ENCODE results near the gene NPAS3. TPM values are rescaled to one million over a fixed set of nuclear protein-coding genes. Genes with fewer than 3 reads are reported as not detected.

NPAS3 gene
- total RNA-seq, 1 experiment from 2014 or later, result 0.36 TPM

DNA sequence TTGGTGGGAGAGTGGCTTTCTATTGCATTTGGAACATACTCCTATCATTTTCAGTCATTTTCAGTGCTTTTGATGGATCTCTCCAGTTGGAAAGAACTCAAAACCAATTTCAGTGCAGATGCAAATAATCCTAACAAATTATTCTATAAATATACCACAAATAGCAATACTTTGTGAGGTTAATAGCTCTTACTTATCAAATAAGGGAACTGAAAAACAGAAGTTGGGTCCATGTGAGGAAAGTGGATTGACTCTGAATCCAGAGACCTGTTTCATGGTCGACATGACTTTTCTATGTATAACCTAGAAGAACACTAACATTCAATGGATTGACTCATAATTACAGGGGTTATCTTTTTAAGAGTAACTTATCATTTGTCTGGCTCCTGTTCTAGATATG, 763.6 kb downstream of the NPAS3 start:
- intact Hi-C loops (cut with micrococcal nuclease), result no loop called here
- Histone ChIP-seq H3K9ac (ENCODE audit: low read length) (no peak overlapping the region), H3F3A (ENCODE audit: low read length, unreplicated experiment) (no peaks in the 10 kb centered on the region), H3K27ac (ENCODE audit: low read length) (no peak overlapping the region), H3K79me2 (ENCODE audit: low read length) (no peaks in the 10 kb centered on the region), H3K4me1 (ENCODE audit: insufficient read depth, low read length) (peaks cover 13% of the 10 kb centered on the region), H2AFZ (ENCODE audit: low read length) (no peak overlapping the region), H3K4me2 (ENCODE audit: low read length) (no peak overlapping the region), H3K27me3 (ENCODE audit: low read length) (no peaks in the 10 kb centered on the region), H4K20me1 (ENCODE audit: low read length) (no peaks in the 10 kb centered on the region), H3K9me3 (ENCODE audit: low read length) (no peaks in the 10 kb centered on the region), H3K36me3 (ENCODE audit: low read depth, low read length) (no peaks in the 10 kb centered on the region), H3K9me2 (replicated peaks; ENCODE audit: low read length) (no peaks in the 10 kb centered on the region), H3K4me3 (ENCODE audit: low read length) (no peak overlapping the region)
- no TSS peak for BruUV-seq (replicated peaks)
- DNase-seq, result no peak
- ChIA-PET POLR2A (ENCODE audit: unreplicated experiment) (no interaction called here), CTCF (no interaction called here)
- no peak for ATAC-seq
- TF ChIP-seq EZH2phosphoT487 (IDR thresholded peaks at IDR 0.05; ENCODE audit: borderline replicate concordance, low read length) (no peak), EZH2 (IDR thresholded peaks at IDR 0.05; ENCODE audit: low read length, unreplicated experiment) (no peak)
- TF ChIP-seq, protein P1, sequence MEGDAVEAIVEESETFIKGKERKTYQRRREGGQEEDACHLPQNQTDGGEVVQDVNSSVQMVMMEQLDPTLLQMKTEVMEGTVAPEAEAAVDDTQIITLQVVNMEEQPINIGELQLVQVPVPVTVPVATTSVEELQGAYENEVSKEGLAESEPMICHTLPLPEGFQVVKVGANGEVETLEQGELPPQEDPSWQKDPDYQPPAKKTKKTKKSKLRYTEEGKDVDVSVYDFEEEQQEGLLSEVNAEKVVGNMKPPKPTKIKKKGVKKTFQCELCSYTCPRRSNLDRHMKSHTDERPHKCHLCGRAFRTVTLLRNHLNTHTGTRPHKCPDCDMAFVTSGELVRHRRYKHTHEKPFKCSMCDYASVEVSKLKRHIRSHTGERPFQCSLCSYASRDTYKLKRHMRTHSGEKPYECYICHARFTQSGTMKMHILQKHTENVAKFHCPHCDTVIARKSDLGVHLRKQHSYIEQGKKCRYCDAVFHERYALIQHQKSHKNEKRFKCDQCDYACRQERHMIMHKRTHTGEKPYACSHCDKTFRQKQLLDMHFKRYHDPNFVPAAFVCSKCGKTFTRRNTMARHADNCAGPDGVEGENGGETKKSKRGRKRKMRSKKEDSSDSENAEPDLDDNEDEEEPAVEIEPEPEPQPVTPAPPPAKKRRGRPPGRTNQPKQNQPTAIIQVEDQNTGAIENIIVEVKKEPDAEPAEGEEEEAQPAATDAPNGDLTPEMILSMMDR (conservative IDR thresholded peaks at IDR 0.05; ENCODE audit: low read depth, low read length), result no peak

DNA sequence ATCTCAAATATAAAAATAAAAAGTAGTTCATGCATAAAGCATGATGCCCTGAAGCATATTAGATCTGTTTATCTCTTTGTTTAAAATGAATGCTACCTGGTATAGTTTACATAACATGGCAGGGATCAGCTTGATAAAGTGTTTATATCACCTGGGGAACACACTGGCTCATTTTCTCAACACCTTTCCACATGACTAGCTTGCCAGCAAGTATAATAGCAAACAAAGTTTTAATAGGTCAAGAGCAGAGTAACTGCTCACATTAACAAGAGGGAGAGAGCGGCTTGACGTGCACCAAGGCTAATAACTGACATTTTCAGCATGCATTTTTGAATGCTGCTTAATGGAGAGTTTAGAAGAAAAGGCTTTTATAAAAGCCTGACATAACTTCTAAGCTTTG, 765.8 kb downstream of the NPAS3 start:
- Histone ChIP-seq H3K9me3 (ENCODE audit: low read length) (no peaks in the 10 kb centered on the region), H3K9me2 (replicated peaks; ENCODE audit: low read length) (no peaks in the 10 kb centered on the region), H3K4me3 (ENCODE audit: low read length) (no peak overlapping the region), H3K79me2 (ENCODE audit: low read length) (no peaks in the 10 kb centered on the region), H4K20me1 (ENCODE audit: low read length) (no peaks in the 10 kb centered on the region), H3K27me3 (ENCODE audit: low read length) (no peaks in the 10 kb centered on the region), H2AFZ (ENCODE audit: low read length) (no peak overlapping the region), H3F3A (ENCODE audit: low read length, unreplicated experiment) (no peaks in the 10 kb centered on the region), H3K4me2 (ENCODE audit: low read length) (no peak overlapping the region), H3K36me3 (ENCODE audit: low read depth, low read length) (no peaks in the 10 kb centered on the region), H3K9ac (ENCODE audit: low read length) (no peak overlapping the region), H3K27ac (ENCODE audit: low read length) (no peak overlapping the region), H3K4me1 (ENCODE audit: insufficient read depth, low read length) (peaks cover 13% of the 10 kb centered on the region)
- intact Hi-C loops (cut with micrococcal nuclease), result no loop called here
- TF ChIP-seq, protein P1 (conservative IDR thresholded peaks at IDR 0.05; ENCODE audit: low read depth, low read length), result no peak
- no peak for TF ChIP-seq EZH2phosphoT487 (IDR thresholded peaks at IDR 0.05; ENCODE audit: borderline replicate concordance, low read length)
- TF ChIP-seq EZH2 (IDR thresholded peaks at IDR 0.05; ENCODE audit: low read length, unreplicated experiment), result no peak
- peak; percentile 35; the same call in 1 of the 2 replicates for ATAC-seq
- no TSS peak for BruUV-seq (replicated peaks)
- CTCF ChIA-PET, result no interaction called here
- POLR2A ChIA-PET (ENCODE audit: unreplicated experiment), result no interaction called here
- no peak for DNase-seq

DNA sequence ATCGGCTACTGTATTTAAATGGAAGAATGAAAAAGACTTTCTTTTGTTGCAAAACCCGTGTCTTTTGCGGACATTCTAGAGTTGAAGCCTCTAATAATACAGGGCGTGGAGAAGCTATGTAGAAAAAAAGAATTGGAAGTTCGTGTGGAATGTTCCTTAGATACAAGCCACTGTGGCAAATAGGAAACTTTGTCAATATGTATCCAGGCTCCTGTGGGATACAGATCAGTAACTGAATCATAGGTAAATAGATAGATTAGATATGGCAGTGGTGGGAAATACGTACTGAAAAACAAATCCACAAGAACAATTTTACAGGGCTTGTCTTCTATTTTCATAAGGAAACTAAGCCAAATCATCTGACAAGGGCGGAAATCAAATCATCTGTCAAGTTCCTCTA, 766.8 kb downstream of the NPAS3 start:
- TF ChIP-seq EZH2 (IDR thresholded peaks at IDR 0.05; ENCODE audit: low read length, unreplicated experiment) (no peak), EZH2phosphoT487 (IDR thresholded peaks at IDR 0.05; ENCODE audit: borderline replicate concordance, low read length) (no peak)
- TF ChIP-seq, protein P1 (conservative IDR thresholded peaks at IDR 0.05; ENCODE audit: low read depth, low read length), result no peak
- Histone ChIP-seq H3K36me3 (ENCODE audit: low read depth, low read length) (no peaks in the 10 kb centered on the region), H2AFZ (ENCODE audit: low read length) (peak overlapping the region; percentile 29; the same call in 1 of the 2 replicates), H3K9me2 (replicated peaks; ENCODE audit: low read length) (no peaks in the 10 kb centered on the region), H3K27me3 (ENCODE audit: low read length) (no peaks in the 10 kb centered on the region), H3K4me3 (ENCODE audit: low read length) (no peak overlapping the region), H3F3A (ENCODE audit: low read length, unreplicated experiment) (no peaks in the 10 kb centered on the region), H3K4me2 (ENCODE audit: low read length) (peak overlapping the region; percentile 13), H3K4me1 (ENCODE audit: insufficient read depth, low read length) (peaks cover 13% of the 10 kb centered on the region), H3K9me3 (ENCODE audit: low read length) (no peaks in the 10 kb centered on the region), H3K79me2 (ENCODE audit: low read length) (no peaks in the 10 kb centered on the region), H3K27ac (ENCODE audit: low read length) (peak overlapping the region; percentile 45), H4K20me1 (ENCODE audit: low read length) (no peaks in the 10 kb centered on the region), H3K9ac (ENCODE audit: low read length) (no peak overlapping the region)
- POLR2A ChIA-PET (ENCODE audit: unreplicated experiment), result no interaction called here
- no peak for ATAC-seq
- CTCF ChIA-PET, result no interaction called here
- intact Hi-C loops (cut with micrococcal nuclease), result no loop called here
- DNase-seq, result peak; percentile 55
- BruUV-seq (replicated peaks), result no TSS peak

Data from PC-3 (cell line).